Ishikawa (cell line): Measurements from ENCODE around the gene FA2H.

ENCODE experiments used
- CEBPB ChIP-seq: IDR thresholded peaks from 2 replicates; pipeline ENCODE4 v1.6.1; 2012
- CREB1 ChIP-seq: IDR thresholded peaks from 2 replicates; pipeline ENCODE4 v1.6.1; 2012; ENCODE audit warnings: low read depth
- EP300 ChIP-seq: IDR thresholded peaks from 2 replicates; pipeline ENCODE4 v1.6.1; 2012; ENCODE audit warnings: borderline replicate concordance
- RAD21 ChIP-seq: IDR thresholded peaks from 2 replicates; pipeline ENCODE4 v1.6.1; 2012; ENCODE audit warnings: low read depth
- REST ChIP-seq: IDR thresholded peaks from 2 replicates; pipeline ENCODE4 v1.6.1; 2012; ENCODE audit warnings: low read depth, mild to moderate bottlenecking
- TCF12 ChIP-seq: IDR thresholded peaks from 2 replicates; pipeline ENCODE4 v1.6.1; 2012; ENCODE audit warnings: low read depth
- TEAD4 ChIP-seq: IDR thresholded peaks from 2 replicates; pipeline ENCODE4 v1.6.1; 2012
- USF1 ChIP-seq: IDR thresholded peaks from 2 replicates; pipeline ENCODE4 v1.6.1; 2012
- YY1 ChIP-seq: IDR thresholded peaks from 2 replicates; pipeline ENCODE4 v1.6.1; 2012; ENCODE audit warnings: low read depth
- TF ChIP-seq, protein P1 (sequence below): IDR thresholded peaks from 2 replicates; pipeline ENCODE4 v1.6.1; 2012

- TF ChIP-seq CEBPB (no peak), TCF12 (no peak), REST (no peak), RAD21 (no peak), TEAD4 (no peak), EP300 (no peak), USF1 (no peak), CREB1 (no peak), YY1 (no peak)
- TF ChIP-seq, protein P1, sequence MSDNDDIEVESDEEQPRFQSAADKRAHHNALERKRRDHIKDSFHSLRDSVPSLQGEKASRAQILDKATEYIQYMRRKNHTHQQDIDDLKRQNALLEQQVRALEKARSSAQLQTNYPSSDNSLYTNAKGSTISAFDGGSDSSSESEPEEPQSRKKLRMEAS, result no peak
Measured at GRCh38 chr16:74747716-74748615, 26.7 kb downstream of the FA2H start.
